Activated CD4-positive, alpha-beta T cell treated with anti-CD3 and anti-CD28 coated beads, Interleukin-2, Interleukin-4, amounts not matched to agents 100 ng/mL and 50 ng/mL, durations not matched to agents 16 hours and 8 hours (primary cell): ENCODE results near the gene PHLDA1.
A peak's percentile ranks its signal among the peaks of the same experiment; 100 is the strongest.

Source experiments
- DNase-seq: peaks from one replicate; pipeline ENCODE4 v3.0.0-alpha.2; 2020; ENCODE audit warnings: low spot score

PHLDA1 gene

DNA sequence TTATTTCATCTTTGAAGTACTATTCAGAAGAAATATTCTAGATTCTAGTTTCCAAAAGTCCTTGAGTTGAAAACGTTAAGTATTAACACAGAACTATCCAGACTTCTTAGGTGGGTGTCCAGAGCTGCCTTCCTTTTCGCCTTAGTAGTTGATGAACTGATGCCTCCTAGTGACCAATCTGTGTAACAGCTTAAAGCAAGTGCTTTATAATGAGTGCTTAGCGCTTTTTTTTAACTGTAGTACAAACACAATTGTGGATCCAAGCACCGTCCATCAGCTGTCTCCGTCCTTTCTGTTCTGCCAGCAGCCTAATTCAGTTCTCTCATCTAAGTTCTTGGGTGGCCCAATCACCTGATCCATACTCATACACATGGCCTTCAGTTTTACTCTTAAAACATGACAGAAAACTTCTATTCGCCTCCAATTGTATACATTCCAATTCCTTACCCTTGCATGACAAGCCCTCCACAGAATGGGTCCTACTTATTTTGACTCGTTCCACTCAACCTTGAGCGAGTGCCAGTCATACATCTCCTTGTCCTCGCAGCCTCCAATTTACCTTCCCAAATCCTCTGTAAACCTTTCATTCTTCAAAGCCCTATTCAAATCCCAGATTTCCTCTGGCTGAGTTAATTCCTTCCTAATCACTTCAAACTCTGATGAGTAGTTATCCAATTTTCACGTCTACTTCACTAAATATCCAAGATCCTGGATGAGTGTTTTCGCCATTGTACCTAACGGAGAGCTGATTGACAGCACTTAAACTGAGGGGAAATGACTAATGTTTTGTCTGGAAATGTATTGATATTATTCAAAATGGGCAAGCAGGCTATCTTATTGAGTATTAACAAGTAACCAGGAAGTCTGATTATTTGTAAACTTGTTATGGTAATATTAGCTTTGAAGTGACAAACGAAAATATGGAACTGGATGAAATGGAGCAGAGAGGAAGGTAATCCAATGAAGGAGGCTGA lies 5.8 kb upstream of the PHLDA1 start:
- peak; percentile 71 for DNase-seq

GRCh38 chr12:76035045-76035444 lies 3.5 kb upstream of the PHLDA1 start:
- no peak for DNase-seq

DNA sequence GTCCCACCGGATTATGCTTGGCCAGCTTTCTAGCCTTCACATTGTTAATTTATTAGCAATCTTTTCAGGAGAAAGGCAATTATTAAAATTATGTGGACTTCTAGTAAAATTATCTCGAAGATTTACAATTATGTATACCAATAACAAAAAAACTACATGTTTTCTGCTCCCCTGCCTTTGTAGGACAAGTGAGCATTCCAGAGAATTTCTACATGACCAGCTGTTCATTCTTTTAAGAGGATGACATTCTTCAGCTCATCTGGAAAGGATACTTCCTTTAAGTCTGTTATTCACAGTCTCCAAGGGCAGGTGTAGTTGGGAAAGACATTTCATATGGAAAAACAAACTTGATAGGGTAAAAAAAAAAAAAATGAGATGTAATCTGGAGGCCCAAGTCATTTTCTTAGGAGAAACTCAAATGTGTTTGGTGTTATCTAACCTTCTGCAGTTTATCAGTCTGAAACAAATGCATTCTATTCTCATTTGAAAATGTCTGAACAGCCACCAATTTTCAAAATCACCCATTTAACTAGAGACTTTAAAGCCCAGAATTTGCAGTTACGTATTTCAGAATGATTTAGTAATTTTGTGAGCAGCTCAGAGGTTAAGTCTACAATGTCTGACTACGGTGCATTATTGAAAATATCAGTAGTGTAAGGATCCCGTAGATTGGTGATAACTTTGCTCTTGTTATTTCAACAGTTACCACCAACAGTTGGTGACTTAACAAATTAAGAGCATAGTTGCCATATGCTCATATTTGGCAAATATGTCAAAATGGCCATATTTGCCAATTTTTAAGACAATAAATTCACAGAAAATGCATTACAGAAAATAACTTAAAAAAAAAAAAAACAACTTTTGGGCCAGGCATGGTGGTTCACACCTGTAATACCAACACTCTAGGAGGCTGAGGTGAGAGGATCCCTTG lies 1.8 kb upstream of the PHLDA1 start:
- DNase-seq: no peak

GRCh38 chr12:76032043-76032981 lies 736 bp upstream of the PHLDA1 start:
- DNase-seq: peak; percentile 38

GRCh38 chr12:76031081-76031413 lies 529 bp downstream of the PHLDA1 start:
- no peak for DNase-seq

- peak; percentile 45 for DNase-seq
Observed at GRCh38 chr12:76030341-76031080, 1.1 kb downstream of the PHLDA1 start.

- no peak for DNase-seq
Observed at GRCh38 chr12:76029982-76030340, 1.6 kb downstream of the PHLDA1 start.

- DNase-seq: no peak
Observed at GRCh38 chr12:76028571-76029277, 2.9 kb downstream of the PHLDA1 start.

DNA sequence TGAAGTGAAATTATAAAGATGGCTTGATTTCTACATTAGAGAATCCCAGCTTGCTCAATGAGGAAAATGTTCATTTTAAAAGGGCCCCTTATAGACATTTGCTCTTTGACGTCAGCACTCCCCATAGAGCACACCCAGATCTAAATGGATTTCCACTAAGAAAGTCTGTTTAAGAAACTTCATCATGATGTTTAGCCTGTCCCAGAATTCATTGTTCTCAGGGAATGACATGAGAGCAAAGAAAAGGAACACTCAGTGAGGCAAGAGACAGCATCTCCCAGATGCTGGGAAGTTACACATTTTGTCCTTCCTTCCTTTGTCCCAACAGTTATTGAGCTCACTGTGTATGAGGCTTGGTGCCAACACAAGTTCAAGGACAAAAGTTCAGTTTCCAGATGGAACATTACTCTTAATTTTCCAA lies 4.9 kb downstream of the PHLDA1 start:
- no peak for DNase-seq

GRCh38 chr12:76025601-76026575 lies 5.7 kb downstream of the PHLDA1 start:
- DNase-seq: no peak

- no peak for DNase-seq
Observed at GRCh38 chr12:76024942-76025600, 6.5 kb downstream of the PHLDA1 start.

GRCh38 chr12:76024102-76024781 lies 7.3 kb downstream of the PHLDA1 start:
- no peak for DNase-seq

DNA sequence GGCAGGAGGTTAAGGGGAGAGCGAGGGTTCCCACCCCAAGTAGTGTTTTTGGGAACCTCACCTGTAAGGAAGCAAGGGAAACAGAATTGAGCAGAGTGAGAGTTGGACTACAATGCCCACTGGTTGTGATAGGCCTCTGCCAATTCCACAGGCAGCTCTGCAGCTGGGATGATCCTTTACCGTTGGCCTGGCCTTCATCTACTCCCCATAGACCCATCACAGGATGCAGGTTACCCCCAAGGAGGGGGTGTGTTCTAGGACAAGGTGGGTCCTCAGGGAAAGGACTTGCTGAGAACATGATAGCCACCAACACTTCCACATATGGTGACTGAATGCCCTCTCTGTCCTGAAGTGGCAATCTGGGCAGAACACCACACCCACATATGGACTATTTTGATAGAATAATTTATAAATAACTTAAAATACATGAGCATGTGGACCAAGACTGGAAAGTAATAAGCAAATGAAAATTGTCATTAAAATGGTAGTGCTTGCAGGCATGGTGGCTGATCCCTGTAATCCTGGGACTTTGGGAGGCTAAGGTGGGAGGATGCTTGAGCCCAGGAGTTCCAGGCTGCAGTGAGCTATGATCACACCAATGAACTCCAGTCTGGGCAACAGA lies 8.4 kb downstream of the PHLDA1 start:
- DNase-seq: no peak

- no peak for DNase-seq
Observed at GRCh38 chr12:76022506-76022905, 9.1 kb downstream of the PHLDA1 start.

DNA sequence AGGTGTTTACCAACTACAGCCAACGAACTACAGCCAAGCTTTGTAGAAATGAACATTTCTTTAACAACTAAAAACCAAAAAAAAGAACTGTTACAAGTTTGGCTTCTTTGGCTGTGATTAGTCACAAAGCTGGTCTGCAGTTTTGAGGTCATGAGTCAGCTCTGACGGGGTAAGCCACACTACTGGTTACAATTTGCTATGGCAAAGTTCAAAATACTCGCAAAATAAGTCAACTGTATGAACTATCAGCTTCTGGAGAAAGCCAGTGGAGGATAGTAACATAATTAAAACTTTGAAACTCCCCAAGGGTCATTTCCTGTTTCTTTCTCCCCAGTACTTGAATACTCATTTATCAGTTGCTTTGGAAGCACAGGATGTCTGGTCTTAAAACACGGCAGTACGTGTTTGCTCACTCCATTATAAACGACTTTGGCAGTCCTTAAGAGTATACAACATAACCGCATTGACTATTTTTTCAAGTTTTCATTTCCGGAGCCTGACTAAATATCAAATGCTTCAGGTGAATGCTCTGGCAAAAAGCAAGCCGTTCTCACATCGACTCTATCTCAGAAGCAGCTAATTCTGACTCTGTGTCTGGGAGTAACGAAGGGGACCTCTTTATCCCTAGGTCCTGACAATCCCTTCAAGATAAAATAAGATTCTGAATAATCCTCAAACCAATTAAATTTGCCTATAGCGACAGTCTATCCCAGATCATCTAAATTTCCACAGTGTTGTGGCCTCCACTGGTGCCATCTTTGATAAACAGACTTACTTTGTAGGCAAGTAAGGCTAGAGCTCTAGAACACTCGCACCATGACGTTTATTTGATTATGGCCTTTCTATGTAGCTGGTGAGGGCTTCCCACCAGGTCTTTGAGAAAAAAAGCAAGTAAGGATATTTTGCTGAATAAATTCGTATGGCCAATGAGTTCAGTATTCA lies 10.6 kb downstream of the PHLDA1 start:
- peak; percentile 93 for DNase-seq

DNA sequence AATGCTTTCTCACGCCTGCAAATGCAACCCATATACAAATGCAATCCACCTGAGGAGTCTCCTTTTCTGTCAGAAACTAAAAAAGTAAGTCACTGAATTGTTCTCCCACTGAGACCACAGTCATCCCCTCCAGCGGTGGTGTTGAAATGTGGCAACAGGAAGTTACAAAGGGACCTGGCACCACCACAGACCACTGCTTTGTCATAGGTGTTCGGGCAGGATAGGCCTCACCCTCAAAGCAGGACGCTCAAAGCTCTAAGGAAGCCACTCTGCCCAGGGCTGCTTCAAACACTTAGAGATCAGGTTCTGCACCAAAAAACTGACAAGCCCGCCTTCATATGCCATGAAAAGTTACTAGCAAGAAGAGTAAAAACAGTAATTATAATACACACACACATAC lies 11.3 kb downstream of the PHLDA1 start:
- DNase-seq: peak; percentile 95
